ENCODE data around the gene MTCL3.

The MTCL3 gene

DNA sequence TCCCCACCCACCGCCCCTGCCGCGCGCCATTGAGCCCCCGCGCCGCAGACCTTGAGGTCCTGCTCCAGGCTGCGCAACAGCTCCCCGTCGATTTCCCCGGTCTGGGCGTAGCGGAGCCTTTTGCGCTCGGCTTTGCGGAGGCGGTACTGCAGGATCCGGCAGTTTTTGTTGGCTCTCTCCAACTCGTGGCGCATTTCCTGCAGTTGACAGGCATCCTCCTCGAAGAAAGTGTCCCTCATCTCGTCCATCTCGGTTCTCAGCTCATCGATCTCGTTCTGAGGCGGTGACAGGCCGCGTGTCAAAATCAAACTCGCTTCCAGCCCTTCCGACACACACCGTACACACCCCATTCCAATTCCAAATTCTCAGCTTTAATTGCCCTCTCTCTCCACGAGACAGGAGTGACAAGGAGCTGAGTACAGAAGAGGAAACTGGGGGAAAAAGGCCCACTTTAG lies 4.3 kb downstream of the MTCL3 start:
- no peak for FAIRE-seq

- no peak for FAIRE-seq
These were observed 4.9 kb downstream of the MTCL3 start for GRCh38 chr6:127514179-127514772.

- FAIRE-seq = no peak
These were observed 5.7 kb downstream of the MTCL3 start for GRCh38 chr6:127513425-127513824.

DNA sequence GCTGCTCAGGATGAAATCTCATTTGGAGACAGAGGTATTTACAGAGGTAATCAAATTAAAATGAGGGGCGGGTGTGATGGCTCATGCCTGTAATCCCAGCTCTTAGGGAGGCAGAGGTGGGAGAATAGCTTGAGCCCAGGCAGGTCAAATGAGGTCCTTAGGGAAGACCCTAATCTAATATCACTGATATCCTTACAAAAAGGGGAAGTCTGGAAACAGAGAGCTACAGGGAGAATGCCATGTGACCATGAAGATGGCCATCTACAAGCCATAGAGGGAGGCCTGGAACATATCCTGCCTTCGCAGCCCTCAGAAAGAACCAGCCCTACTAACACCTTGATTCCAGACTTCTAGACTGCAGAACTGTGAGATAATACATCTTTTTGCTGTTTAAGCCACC lies 8.3 kb downstream of the MTCL3 start:
- FAIRE-seq = no peak

GRCh38 chr6:127506894-127507293 lies 12.2 kb downstream of the MTCL3 start:
- no peak for FAIRE-seq

DNA sequence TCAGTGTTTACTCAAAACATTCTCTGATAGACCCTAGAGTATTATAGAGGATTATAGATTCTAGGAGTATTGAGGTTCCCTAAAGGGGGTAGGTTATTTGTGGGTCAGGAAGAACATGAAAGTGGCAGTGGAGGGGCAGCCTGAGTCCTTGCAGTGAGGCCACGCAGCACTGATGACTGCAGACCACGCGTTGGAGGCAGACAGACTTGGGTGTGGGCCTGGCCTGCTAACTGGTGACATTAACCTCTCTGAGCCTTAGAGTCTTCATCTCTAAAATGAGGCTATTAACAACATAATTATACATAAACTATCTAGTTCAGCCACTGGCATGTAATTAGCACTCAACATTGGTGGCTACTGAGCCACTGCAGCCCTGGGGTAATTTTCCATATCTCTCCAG lies 16.1 kb downstream of the MTCL3 start:
- FAIRE-seq = no peak

DNA sequence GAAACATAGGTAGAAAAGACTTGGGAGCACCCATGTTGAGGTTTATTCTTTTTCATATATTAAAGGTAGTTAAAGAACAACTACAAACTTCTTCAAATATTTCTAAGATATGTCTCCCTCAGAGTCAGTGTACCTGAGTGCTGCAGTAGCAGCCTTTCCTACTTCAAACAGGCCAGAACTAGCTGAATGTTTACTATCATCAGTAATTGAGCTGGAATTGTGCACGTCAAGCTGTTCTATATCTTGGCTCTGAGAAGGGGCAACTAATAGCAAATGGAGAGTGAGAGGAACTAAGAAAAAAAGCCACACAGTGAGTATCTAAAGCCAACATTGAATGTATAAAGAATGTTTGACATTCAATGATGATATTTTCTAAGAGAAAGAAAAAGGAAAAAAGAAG lies 21.7 kb downstream of the MTCL3 start:
- no peak for FAIRE-seq

GRCh38 chr6:127496471-127496870 lies 22.7 kb downstream of the MTCL3 start:
- FAIRE-seq = no peak

DNA sequence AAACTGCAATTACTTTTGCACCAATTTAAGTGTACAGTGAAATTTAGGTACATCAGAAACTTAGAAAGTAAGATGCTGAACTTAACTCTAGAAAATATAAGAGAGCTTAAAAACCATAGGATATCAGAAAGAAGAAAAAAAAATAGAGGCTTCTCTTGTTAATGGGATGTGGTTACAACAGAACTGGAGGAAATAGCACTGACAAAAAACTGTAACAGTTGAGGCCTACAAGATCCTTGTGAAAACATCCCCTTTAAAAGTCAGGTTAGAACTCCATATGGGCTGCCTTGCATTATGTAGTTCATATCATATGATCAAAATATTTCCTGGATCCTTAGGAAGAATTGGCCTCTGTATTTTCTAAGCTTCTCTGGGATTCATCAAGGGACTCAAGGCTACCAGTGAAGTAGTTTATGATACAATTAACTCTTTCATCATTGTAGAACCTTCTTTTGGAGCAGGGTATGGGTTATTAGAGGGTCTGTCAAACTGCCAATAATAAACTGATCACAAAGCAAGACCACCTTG lies 24.8 kb downstream of the MTCL3 start:
- FAIRE-seq = no peak

- no peak for FAIRE-seq
These were observed 29.9 kb downstream of the MTCL3 start for GRCh38 chr6:127489248-127489647.

DNA sequence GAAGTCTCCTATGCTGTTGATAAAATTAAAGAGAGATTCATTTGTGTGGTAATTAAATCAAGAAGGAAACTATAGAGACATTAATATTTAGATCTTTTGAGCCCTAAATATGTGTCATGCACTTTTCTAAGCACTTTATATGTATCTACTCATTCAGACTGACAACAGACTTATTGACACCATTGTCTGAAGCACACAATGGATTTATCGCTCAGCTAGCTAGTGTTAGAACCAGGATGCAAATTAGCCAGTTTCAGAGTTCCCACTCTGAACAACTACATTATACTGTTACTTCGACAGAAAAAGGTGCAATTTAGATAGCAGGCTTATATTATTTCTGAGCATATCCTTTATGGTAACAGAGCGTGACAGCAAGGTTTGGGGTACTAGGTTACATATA lies 32.2 kb downstream of the MTCL3 start:
- no peak for FAIRE-seq

DNA sequence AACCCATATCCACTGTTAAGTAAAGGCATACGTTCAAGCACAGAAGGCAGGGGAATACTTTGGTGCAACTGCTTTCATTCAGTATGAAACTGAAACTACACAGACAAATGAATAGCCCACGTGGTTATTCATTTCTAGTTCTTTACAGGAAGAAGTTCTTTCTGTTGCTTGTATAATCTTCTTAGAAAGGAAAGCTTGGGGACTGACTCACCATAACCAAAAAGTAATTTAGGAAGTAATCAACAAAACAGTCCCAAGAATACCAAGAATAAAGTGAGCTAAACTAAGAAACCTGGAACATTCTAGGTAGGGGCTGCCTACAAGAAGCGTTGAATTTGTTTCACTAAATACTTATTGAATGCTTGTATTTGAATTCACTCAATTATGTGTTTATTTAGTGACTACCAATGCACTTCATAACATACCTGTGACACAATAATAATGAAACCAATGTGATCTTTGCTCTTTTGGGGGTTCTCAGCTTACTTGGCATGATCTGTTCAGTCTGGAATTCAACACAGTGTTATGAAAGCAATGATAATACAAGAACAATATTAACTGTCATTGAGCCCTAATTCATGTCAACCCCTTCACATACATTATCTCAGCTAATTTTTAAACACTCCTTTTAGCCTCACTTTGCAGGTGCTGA lies 34.8 kb downstream of the MTCL3 start:
- no peak for FAIRE-seq

- FAIRE-seq = no peak
These were observed 35.6 kb downstream of the MTCL3 start for GRCh38 chr6:127483399-127484055.

DNA sequence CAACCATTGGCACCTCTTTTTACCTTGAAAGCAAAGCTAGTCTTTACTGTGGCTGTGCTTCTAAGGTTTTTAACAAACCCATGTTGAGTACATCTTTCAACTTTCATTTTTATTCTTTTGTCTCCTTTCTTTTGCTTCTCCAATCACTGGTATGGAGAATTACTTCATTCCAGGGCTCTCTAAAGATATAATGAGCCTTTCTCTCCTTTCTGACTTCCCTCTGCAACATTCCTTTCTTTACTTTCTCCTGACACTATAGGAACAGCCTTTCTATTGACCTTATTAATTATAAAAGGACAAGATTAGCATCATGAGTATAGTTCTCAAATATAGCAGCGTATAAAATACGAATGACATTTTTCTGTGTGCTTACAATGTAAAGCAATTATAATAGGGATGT lies 36.8 kb downstream of the MTCL3 start:
- FAIRE-seq = no peak

- FAIRE-seq = no peak
These were observed 37.5 kb downstream of the MTCL3 start for GRCh38 chr6:127481628-127482027.

GRCh38 chr6:127481111-127481510 lies 38.0 kb downstream of the MTCL3 start:
- FAIRE-seq = no peak

- FAIRE-seq = no peak
These were observed 41.5 kb downstream of the MTCL3 start for GRCh38 chr6:127477658-127478057.

GRCh38 chr6:127475823-127476176 lies 43.3 kb downstream of the MTCL3 start:
- no peak for FAIRE-seq

GRCh38 chr6:127475135-127475822 lies 43.9 kb downstream of the MTCL3 start:
- FAIRE-seq = no peak

DNA sequence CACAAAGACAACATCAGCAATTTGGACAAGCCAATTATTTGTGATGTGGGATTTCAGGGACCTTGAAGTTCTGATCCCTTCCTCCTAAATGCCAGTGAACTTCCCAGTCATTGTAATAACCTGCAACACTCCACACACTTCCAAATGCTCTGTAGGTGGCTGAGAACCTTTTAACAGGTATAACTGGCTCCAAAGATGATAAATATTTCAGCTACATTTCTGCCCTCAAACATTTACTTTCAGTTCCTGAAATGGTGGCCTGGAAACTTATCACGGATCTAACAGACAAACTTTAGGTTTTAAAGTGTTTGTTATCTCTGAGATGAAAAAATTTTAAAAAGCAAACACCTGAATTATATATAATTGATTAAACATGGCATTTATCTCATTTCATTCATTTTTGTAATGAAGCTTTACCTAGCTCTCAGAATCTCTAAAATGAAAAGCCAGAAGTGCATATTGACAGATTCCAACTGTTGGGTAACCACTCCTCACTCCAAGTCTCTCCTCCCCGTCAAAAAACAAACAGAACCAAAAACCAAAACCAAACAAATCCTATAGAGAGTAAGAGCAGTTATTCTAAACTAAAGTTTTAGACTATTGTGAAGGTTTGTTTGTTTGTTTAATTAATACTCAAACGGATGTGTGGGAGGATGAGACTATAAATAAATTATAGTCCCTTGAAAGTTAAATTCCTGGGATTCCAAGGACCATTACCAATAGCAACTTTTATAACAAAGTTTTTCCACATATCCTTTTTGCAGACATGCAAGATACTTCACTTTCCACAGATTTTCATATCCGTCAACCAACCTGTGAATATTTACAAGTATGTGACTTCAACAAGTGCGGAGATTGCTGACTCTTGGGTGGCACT lies 47.5 kb downstream of the MTCL3 start:
- no peak for FAIRE-seq

- no peak for FAIRE-seq
These were observed 50.2 kb downstream of the MTCL3 start for GRCh38 chr6:127468936-127469335.

- no peak for FAIRE-seq
These were observed 52.7 kb downstream of the MTCL3 start for GRCh38 chr6:127466416-127466815.
